ENCODE results near the gene WHRN. TPM values are rescaled to one million over a fixed set of nuclear protein-coding genes. Genes with fewer than 3 reads are reported as not detected.
A peak's percentile ranks its signal among the peaks of the same experiment; 100 is the strongest.

The WHRN gene
- total and polyA plus RNA-seq, 9 of the 15 experiments (the other 6 are each of a cell fraction or from before 2014, with no cell fraction given) = 0.31 to 14.1 (median 3.0) TPM

DNA sequence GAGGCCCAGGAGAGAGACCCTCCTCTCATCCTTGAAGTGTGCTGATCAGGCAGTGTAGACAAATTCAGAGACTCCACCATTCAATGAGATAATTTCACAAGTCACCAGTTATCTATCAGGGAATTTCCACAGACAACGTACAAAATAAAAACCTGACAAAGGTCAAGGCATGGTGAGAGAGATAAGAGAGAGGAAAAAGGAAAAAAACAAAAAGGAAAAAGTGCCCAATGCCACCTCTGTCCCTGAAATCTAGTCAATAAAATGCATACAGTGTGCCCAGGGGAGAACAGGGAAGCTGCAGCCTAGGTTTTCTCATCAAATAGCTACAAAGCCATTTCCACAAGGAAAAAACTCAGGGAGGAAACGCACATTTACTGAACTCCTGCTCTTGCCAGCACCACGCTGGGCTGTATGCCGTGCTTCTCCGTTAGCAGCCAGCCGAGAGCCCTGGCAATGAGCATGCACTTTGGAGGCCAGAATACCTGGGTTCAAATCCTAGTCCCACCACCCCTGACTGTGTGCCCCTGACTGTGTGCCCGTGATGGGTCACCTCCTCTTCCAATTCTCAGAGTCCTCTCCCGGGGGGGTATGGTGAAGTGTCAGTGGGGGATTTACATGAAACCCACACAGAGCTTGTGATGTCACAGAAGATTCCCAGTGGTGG is 11.6 kb downstream of the WHRN start (continued):
- TF ChIP-seq ZFP30 (CRISPR knock-in tag; IDR thresholded peaks at IDR 0.05; ENCODE audit: borderline replicate concordance) (no peak), NFIC (IDR thresholded peaks at IDR 0.05) (peak; percentile 64), MAFF (IDR thresholded peaks at IDR 0.05; ENCODE audit: low read length) (no peak), ASH1L (IDR thresholded peaks at IDR 0.05; ENCODE audit: borderline replicate concordance, low read depth, partially characterized antibody) (no peak), ZNF780A (CRISPR knock-in tag; IDR thresholded peaks at IDR 0.05) (no peak), ZNF146 (CRISPR knock-in tag; IDR thresholded peaks at IDR 0.05; ENCODE audit: unreplicated experiment) (no peak), HNRNPL (IDR thresholded peaks at IDR 0.05; ENCODE audit: low read depth, low read length) (0 out of 2 replicates have a peak, but pooled peaks have one; percentile 38), STAT5A (IDR thresholded peaks at IDR 0.05; ENCODE audit: borderline replicate concordance, low read length) (peak; percentile 49; the same call in 1 of the 2 replicates), MTA3 (IDR thresholded peaks at IDR 0.05; ENCODE audit: borderline replicate concordance) (0 out of 2 replicates have a peak, but pooled peaks have one; percentile 19), NCOR1 (IDR thresholded peaks at IDR 0.05) (peak; percentile 82), SREBF2 (CRISPR knock-in tag; IDR thresholded peaks at IDR 0.05) (no peak), RFX5 (IDR thresholded peaks at IDR 0.05; ENCODE audit: low read depth, low read length) (no peak), ZNF589 (CRISPR knock-in tag; IDR thresholded peaks at IDR 0.05; ENCODE audit: low read depth) (no peak), SP1 (CRISPR knock-in tag; IDR thresholded peaks at IDR 0.05) (peak; percentile 26; the same call in 1 of the 2 replicates), SMARCC2 (IDR thresholded peaks at IDR 0.05; ENCODE audit: low read depth) (0 out of 2 replicates have a peak, but pooled peaks have one; percentile 30), ZNF232 (CRISPR knock-in tag; IDR thresholded peaks at IDR 0.05) (no peak), FOSL1 (tag; conservative IDR thresholded peaks at IDR 0.05) (no peak), RCOR1 (IDR thresholded peaks at IDR 0.05; ENCODE audit: borderline replicate concordance in 1 of 2, low read depth in 2 of 2, low read length in 2 of 2) (0 out of 4 replicates have a peak, but pooled peaks of 1 of the 2 experiments have one; percentile 34), PTTG1 (tag; IDR thresholded peaks at IDR 0.05; ENCODE audit: low read depth) (no peak), L3MBTL2 (IDR thresholded peaks at IDR 0.05) (no peak), PTRF (tag; IDR thresholded peaks at IDR 0.05) (no peak), MECOM (CRISPR knock-in tag; IDR thresholded peaks at IDR 0.05) (no peak)
- TF ChIP-seq, protein P1, sequence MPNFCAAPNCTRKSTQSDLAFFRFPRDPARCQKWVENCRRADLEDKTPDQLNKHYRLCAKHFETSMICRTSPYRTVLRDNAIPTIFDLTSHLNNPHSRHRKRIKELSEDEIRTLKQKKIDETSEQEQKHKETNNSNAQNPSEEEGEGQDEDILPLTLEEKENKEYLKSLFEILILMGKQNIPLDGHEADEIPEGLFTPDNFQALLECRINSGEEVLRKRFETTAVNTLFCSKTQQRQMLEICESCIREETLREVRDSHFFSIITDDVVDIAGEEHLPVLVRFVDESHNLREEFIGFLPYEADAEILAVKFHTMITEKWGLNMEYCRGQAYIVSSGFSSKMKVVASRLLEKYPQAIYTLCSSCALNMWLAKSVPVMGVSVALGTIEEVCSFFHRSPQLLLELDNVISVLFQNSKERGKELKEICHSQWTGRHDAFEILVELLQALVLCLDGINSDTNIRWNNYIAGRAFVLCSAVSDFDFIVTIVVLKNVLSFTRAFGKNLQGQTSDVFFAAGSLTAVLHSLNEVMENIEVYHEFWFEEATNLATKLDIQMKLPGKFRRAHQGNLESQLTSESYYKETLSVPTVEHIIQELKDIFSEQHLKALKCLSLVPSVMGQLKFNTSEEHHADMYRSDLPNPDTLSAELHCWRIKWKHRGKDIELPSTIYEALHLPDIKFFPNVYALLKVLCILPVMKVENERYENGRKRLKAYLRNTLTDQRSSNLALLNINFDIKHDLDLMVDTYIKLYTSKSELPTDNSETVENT (CRISPR knock-in tag; IDR thresholded peaks at IDR 0.05) = no peak
- TF ChIP-seq, protein P2, sequence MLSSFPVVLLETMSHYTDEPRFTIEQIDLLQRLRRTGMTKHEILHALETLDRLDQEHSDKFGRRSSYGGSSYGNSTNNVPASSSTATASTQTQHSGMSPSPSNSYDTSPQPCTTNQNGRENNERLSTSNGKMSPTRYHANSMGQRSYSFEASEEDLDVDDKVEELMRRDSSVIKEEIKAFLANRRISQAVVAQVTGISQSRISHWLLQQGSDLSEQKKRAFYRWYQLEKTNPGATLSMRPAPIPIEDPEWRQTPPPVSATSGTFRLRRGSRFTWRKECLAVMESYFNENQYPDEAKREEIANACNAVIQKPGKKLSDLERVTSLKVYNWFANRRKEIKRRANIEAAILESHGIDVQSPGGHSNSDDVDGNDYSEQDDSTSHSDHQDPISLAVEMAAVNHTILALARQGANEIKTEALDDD (IDR thresholded peaks at IDR 0.05) = no peak
- TF ChIP-seq, protein P3, sequence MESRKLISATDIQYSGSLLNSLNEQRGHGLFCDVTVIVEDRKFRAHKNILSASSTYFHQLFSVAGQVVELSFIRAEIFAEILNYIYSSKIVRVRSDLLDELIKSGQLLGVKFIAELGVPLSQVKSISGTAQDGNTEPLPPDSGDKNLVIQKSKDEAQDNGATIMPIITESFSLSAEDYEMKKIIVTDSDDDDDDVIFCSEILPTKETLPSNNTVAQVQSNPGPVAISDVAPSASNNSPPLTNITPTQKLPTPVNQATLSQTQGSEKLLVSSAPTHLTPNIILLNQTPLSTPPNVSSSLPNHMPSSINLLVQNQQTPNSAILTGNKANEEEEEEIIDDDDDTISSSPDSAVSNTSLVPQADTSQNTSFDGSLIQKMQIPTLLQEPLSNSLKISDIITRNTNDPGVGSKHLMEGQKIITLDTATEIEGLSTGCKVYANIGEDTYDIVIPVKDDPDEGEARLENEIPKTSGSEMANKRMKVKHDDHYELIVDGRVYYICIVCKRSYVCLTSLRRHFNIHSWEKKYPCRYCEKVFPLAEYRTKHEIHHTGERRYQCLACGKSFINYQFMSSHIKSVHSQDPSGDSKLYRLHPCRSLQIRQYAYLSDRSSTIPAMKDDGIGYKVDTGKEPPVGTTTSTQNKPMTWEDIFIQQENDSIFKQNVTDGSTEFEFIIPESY (CRISPR knock-in tag; IDR thresholded peaks at IDR 0.05) = no peak

Measured in K562 (cell line).